ENCODE results near the gene OR56A5.

DNA sequence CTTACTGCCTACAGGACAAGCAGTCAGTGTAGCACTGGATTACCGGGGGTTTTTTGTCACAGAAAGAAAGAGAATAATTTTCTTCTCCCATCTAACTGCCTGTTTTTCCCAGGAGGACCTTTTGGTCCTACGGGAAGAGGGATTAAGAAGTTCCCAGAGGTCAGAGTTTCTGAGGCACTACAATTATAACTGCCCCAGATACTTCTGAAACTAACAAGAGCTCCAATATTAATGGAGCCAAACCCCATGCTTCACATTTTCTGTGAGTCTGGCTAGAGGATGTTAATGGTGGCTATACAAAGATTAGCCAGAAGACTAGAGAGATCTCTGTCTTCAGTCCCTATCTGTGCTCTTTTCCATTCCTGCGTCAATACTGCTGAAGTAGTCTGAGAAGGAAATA, 26.3 kb downstream of the OR56A5 start, which contains the start of gene OR56A3:
- TF ChIP-seq, protein P1, sequence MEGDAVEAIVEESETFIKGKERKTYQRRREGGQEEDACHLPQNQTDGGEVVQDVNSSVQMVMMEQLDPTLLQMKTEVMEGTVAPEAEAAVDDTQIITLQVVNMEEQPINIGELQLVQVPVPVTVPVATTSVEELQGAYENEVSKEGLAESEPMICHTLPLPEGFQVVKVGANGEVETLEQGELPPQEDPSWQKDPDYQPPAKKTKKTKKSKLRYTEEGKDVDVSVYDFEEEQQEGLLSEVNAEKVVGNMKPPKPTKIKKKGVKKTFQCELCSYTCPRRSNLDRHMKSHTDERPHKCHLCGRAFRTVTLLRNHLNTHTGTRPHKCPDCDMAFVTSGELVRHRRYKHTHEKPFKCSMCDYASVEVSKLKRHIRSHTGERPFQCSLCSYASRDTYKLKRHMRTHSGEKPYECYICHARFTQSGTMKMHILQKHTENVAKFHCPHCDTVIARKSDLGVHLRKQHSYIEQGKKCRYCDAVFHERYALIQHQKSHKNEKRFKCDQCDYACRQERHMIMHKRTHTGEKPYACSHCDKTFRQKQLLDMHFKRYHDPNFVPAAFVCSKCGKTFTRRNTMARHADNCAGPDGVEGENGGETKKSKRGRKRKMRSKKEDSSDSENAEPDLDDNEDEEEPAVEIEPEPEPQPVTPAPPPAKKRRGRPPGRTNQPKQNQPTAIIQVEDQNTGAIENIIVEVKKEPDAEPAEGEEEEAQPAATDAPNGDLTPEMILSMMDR (IDR thresholded peaks at IDR 0.05), result no peak
- TF ChIP-seq POLR2A (IDR thresholded peaks at IDR 0.05), result no peak
